ENCODE measurements around the gene NANOS3.

The NANOS3 gene

GRCh38 chr19:13929956-13930355, 53.0 kb downstream of the NANOS3 start:
- no peaks in the 10 kb centered on the region for H3K27me3 ChIP-seq (ENCODE audit: insufficient read depth, low read length)
- no peaks in the 10 kb centered on the region for H3F3A ChIP-seq (ENCODE audit: insufficient read depth, low read length)
- no peaks in the 10 kb centered on the region for H4K20me1 ChIP-seq (ENCODE audit: insufficient read depth, low read length)
- no peak overlapping the region for H3K4me2 ChIP-seq (ENCODE audit: low read length)
- no peak overlapping the region for H2AFZ ChIP-seq (ENCODE audit: low read length)
- H3K9me2 ChIP-seq (ENCODE audit: low read depth, low read length) = no peaks in the 10 kb centered on the region
- no peak overlapping the region for H3K4me3 ChIP-seq (ENCODE audit: low read depth, low read length, poor library complexity, severe bottlenecking)
- H3K4me1 ChIP-seq (ENCODE audit: insufficient read depth, low read length, severe bottlenecking) = no peaks in the 10 kb centered on the region
- no peak overlapping the region for H3K9ac ChIP-seq (ENCODE audit: low read length)
- no peak overlapping the region for H3K27ac ChIP-seq (ENCODE audit: low read depth, low read length, poor library complexity, severe bottlenecking)
- TF ChIP-seq EZH2 (IDR thresholded peaks at IDR 0.05; ENCODE audit: borderline replicate concordance, low read length) (no peak), CTCF (IDR thresholded peaks at IDR 0.05; ENCODE audit: low read length) (no peak)
- no peaks in the 10 kb centered on the region for H3K9me3 ChIP-seq (ENCODE audit: low read length)
- no peaks in the 10 kb centered on the region for H3K79me2 ChIP-seq (ENCODE audit: insufficient read depth, low read length)
- peaks cover 36% of the 10 kb centered on the region for H3K36me3 ChIP-seq (ENCODE audit: insufficient read depth, low read length)
